Progenitor cell of endocrine pancreas (in vitro differentiated cells): ENCODE results near the gene NHSL2. TPM values are rescaled to one million over a fixed set of nuclear protein-coding genes. Genes with fewer than 3 reads are reported as not detected.

Experiments used
- DNase-seq: peaks from one replicate; pipeline ENCODE4 v3.0.0; 2021; ENCODE audit warnings: low spot score; ENCODE audit not compliant: unreplicated experiment
- H3K27ac Mint-ChIP-seq: 2 replicates; pipeline ENCODE4 v1.8.0; 2021; ENCODE audit warnings: mild to moderate bottlenecking, moderate library complexity, mixed read lengths
- H3K27me3 Mint-ChIP-seq: 2 replicates; pipeline ENCODE4 v1.8.0; 2021; ENCODE audit warnings: mixed read lengths
- H3K36me3 Mint-ChIP-seq: 2 replicates; pipeline ENCODE4 v1.8.0; 2022; ENCODE audit warnings: mixed read lengths; ENCODE audit not compliant: insufficient read depth
- H3K4me1 Mint-ChIP-seq: 2 replicates; pipeline ENCODE4 v1.8.0; 2021; ENCODE audit warnings: low read depth, mixed read lengths
- H3K4me3 Mint-ChIP-seq: 2 replicates; pipeline ENCODE4 v1.8.0; 2021; ENCODE audit warnings: low read depth, mild to moderate bottlenecking, moderate library complexity, mixed read lengths
- H3K9me3 Mint-ChIP-seq: 2 replicates; pipeline ENCODE4 v1.8.0; 2021; ENCODE audit warnings: low read depth, mixed read lengths
- total RNA-seq: library from RNA; stranded (reverse); gene quantifications from 2 replicates; pipeline ENCODE4 v1.2.1, GENCODE V29; 2021
- TF ChIP-seq, protein P1 (sequence below): fragments of 200-600 bp; sonication (generic); IDR thresholded peaks from one replicate; pipeline ENCODE4 v1.5.0; 2021; ENCODE audit warnings: antibody characterized with exemption, mild to moderate bottlenecking; ENCODE audit not compliant: unreplicated experiment

Gene NHSL2
- total RNA-seq, 1 donor from 2014 or later = 3.4 TPM

DNA sequence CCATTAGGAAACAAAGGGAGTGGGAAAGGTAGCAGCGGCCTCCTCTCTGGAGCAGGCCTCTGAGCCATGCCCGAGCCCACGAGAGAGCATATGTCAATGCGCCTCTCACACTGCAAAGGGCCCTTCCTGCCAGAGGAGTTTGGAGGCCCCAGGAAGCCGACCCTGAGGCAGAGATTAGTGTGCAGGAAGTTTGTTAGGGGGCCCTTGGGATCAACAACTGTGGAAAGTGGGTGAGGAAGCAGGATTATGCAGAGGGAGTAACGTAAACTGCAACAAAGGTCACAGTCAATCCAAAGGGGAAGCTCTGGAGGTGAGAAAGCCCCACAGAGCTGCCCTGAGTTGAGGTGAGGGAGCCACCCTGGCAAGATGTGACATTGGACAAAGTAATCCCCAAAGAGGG lies 203.7 kb downstream of the NHSL2 start:
- peaks cover 5% of the 10 kb centered on the region for H3K9me3 Mint-ChIP-seq
- H3K36me3 Mint-ChIP-seq = no peaks in the 10 kb centered on the region
- TF ChIP-seq, protein P1, sequence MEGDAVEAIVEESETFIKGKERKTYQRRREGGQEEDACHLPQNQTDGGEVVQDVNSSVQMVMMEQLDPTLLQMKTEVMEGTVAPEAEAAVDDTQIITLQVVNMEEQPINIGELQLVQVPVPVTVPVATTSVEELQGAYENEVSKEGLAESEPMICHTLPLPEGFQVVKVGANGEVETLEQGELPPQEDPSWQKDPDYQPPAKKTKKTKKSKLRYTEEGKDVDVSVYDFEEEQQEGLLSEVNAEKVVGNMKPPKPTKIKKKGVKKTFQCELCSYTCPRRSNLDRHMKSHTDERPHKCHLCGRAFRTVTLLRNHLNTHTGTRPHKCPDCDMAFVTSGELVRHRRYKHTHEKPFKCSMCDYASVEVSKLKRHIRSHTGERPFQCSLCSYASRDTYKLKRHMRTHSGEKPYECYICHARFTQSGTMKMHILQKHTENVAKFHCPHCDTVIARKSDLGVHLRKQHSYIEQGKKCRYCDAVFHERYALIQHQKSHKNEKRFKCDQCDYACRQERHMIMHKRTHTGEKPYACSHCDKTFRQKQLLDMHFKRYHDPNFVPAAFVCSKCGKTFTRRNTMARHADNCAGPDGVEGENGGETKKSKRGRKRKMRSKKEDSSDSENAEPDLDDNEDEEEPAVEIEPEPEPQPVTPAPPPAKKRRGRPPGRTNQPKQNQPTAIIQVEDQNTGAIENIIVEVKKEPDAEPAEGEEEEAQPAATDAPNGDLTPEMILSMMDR = no peak
- DNase-seq = no peak
- no peak overlapping the region for H3K4me3 Mint-ChIP-seq
- no peaks in the 10 kb centered on the region for H3K27me3 Mint-ChIP-seq
- no peak overlapping the region for H3K27ac Mint-ChIP-seq
- H3K4me1 Mint-ChIP-seq = peaks cover 11% of the 10 kb centered on the region

DNA sequence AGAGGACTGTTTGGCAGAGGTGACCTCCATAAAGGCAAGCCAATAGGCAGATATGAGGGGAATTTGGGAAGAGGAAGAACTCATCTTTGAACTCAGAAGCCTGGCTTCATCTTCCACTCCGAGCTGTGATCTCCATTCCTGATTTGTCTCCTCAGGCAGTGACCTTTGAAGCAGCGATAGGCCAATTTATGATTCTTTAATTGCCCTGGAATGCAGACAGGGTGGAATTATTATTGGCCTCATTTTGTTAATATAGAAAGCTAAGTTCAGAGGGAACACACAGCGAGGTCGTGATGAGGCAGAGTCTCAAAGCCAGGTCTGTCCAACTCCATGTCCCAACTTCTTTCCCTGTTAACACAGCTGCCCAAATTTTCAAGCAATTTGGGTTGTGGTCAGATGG lies 204.2 kb downstream of the NHSL2 start:
- DNase-seq = no peak
- TF ChIP-seq, protein P1 = no peak
- Mint-ChIP-seq H3K36me3 (no peaks in the 10 kb centered on the region), H3K4me1 (peaks cover 11% of the 10 kb centered on the region), H3K27ac (no peak overlapping the region), H3K9me3 (peaks cover 6% of the 10 kb centered on the region), H3K27me3 (no peaks in the 10 kb centered on the region), H3K4me3 (no peak overlapping the region)

GRCh38 chrX:72115380-72115779 lies 204.7 kb downstream of the NHSL2 start:
- DNase-seq = no peak

GRCh38 chrX:72117636-72118210 lies 207.1 kb downstream of the NHSL2 start:
- Mint-ChIP-seq H3K4me3 (no peak overlapping the region), H3K4me1 (peaks cover 7% of the 10 kb centered on the region), H3K27ac (no peak overlapping the region), H3K36me3 (no peaks in the 10 kb centered on the region), H3K9me3 (peaks cover 11% of the 10 kb centered on the region), H3K27me3 (no peaks in the 10 kb centered on the region)
- DNase-seq = no peak
- TF ChIP-seq, protein P1 = no peak

More at GRCh38 chrX:72115380-72115779, 204.7 kb downstream of the NHSL2 start:
- Mint-ChIP-seq H3K9me3 (peaks cover 10% of the 10 kb centered on the region), H3K36me3 (no peaks in the 10 kb centered on the region), H3K27ac (no peak overlapping the region), H3K27me3 (no peaks in the 10 kb centered on the region), H3K4me3 (no peak overlapping the region), H3K4me1 (peaks cover 11% of the 10 kb centered on the region)
- TF ChIP-seq, protein P1 = no peak

DNA sequence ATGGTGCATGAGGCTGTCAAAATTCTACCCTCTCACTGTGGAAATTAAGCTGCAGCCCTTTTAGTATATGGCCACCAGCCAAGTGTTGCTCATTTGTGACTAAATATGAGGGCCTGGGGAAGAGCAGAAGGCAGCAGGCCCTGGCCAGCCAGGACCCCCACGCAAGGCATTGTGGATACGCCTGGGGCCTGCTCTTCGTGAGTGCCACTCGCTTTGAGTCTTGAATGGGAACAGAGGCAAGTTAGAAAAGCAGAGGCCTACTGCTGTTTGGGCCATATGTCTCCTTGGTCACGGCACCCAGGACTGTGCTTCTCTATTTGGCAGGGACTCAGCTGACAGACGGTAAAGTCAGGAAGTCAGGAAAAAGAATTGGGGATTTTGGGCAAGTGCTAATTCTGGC lies 210.2 kb downstream of the NHSL2 start:
- H3K4me1 Mint-ChIP-seq = peaks cover 23% of the 10 kb centered on the region
- TF ChIP-seq, protein P1 = no peak
- no peaks in the 10 kb centered on the region for H3K36me3 Mint-ChIP-seq
- H3K27ac Mint-ChIP-seq = no peak overlapping the region
- peaks cover 25% of the 10 kb centered on the region for H3K9me3 Mint-ChIP-seq
- no peak overlapping the region for H3K4me3 Mint-ChIP-seq
- no peak for DNase-seq
- H3K27me3 Mint-ChIP-seq = no peaks in the 10 kb centered on the region
